KOPT-K1 (cell line): ENCODE measurements around the gene TAF1D.
"Not testable (repeated sequence)": the region's sequence is repeated elsewhere in the genome, so short reads cannot be mapped to it uniquely, and the experiment has no call there.

Experiments
- H3K27ac ChIP-seq: fragments of 200-600 bp; sonication (generic); 2 replicates; pipeline ENCODE4 v1.5.1; 2016; ENCODE audit warnings: antibody characterized with exemption, mild to moderate bottlenecking, low read depth, low read length; ENCODE audit not compliant: poor library complexity, severe bottlenecking
- H3K36me3 ChIP-seq: fragments of 200-600 bp; sonication (generic); 2 replicates; pipeline ENCODE4 v1.5.1; 2017; ENCODE audit warnings: antibody characterized with exemption, mild to moderate bottlenecking, low read length, moderate library complexity; ENCODE audit not compliant: insufficient read depth
- H3K9me3 ChIP-seq: fragments of 200-600 bp; sonication (generic); 2 replicates; pipeline ENCODE4 v1.5.1; 2017; ENCODE audit warnings: antibody characterized with exemption, low read length, mild to moderate bottlenecking; ENCODE audit not compliant: insufficient read depth, poor library complexity, severe bottlenecking

The TAF1D gene

DNA sequence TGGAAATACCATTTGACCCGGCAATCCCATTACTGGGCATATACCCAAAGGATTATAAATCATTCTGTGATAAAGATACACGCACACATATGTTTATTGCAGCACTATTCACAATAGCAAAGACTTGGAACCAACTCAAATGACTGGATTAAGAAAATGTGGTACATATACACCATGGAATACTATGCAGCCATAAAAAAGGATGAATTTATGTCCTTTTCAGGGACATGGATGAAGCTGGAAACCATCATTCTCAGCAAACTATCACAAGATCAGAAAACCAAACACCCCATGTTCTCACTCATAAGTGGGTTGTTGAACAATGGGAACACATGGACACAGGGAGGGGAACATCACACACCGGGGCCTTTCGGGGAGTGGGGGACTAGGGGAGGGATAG lies 17.8 kb upstream of the TAF1D start:
- H3K27ac ChIP-seq, H3K9me3 ChIP-seq: not testable (repeated sequence)
- peaks cover 80% of the 10 kb centered on the region for H3K36me3 ChIP-seq

DNA sequence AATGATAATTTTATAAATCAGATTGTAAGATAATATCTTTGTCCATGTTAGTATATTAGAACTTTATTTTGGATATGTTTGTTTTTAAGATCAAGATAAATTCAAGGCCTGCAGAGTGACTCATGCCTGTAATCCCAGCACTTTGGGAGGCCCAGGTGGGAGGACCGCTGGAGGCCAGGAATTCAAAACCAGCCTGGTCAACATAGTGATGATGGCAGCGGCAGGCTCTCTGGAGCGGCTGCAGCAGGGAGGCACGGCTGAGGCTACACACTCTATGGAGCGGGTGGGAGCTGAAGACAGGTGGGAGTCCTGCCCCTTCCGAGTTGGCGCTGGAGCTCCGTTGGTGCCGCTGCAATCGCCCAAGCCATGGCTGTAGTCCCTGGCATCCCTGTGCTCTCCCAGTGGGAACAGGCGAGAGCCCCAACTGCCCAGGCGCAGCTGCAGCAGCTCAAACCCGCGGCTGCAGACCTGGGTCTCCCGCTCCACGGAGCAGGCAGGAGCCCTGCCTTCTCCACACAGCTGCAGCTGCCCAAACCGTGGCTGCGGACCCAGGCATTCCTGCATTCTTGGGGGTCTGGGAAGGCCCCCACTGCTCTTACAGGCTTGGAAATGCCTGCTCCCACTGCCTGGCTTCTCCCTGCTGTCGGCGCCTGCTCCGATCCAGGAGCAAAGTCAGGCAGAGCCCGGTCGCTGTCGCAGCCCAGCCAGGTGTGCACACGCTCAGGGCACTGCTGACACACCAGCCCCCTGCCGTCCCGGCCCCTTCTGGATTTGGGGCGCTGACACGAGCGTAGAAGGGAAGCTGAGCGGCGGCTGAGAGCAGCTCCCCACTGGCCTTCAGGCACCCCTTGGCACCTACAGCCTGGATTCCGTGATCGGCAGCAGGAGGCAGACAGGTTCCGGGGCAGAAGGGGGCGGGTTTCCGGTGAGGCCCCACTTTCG lies 16.9 kb upstream of the TAF1D start:
- Histone ChIP-seq H3K27ac (no peak overlapping the region), H3K9me3 (no peaks in the 10 kb centered on the region), H3K36me3 (peaks cover 78% of the 10 kb centered on the region)

DNA sequence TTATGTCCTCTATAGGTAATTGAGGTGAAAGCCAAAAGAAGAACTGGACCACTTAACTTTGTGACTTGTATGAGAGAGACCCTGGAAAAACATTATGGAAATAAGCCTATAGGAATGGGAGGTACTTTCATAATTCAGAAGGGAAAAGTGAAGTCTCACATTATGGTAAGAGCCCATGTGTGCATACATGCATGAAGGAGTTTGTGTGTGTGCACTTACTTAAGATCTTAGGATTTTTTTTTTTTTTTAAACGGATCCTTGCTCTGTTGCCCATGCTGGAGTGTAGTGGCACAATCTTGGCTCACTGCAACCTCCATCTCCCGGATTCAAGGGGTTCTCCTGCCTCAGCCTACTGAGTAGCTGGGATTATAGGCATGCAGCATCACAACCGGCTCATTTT lies 16.0 kb upstream of the TAF1D start:
- Histone ChIP-seq H3K36me3 (peaks cover 73% of the 10 kb centered on the region), H3K9me3 (no peaks in the 10 kb centered on the region), H3K27ac (no peak overlapping the region)

DNA sequence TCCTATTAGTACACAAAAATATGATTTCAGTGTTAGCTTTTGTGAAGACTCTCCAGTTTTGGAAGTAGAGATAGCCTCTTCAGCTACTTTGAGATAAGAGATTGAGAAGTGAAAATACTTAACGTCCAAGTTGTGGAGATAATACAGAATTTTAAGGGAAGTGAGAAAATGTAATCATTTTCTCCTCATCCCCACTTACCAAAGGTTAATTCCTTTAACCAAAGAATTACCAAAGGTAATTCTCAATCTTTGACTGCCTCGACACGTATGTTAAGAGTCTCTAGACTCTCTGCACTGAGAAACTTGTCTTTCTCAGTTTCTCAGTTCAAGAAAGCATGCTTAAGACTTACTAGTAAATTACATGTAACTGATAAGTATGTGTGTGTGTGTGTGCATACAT lies 15.5 kb upstream of the TAF1D start:
- Histone ChIP-seq H3K9me3 (no peaks in the 10 kb centered on the region), H3K36me3 (peaks cover 69% of the 10 kb centered on the region), H3K27ac (no peak overlapping the region)

DNA sequence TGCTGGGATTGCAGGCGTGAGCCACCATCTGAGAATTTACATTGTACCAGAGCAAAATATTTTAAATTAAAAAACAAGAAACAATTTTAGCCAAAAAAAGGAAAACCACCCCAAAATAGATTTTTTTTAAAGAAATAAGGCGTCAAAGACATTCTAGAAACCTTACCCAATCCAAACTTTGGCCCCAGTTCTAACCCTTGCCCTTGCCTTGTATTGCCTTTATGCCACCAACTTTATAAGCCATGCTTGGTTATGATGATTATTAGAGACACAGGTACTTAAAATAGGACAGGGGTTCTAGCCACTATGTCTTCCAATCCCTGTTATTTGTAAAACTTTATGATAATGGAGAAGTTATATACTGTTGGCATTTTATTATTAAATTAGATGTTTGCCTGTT lies 11.9 kb upstream of the TAF1D start:
- no peaks in the 10 kb centered on the region for H3K9me3 ChIP-seq
- H3K36me3 ChIP-seq, result peaks cover 36% of the 10 kb centered on the region
- no peak overlapping the region for H3K27ac ChIP-seq

DNA sequence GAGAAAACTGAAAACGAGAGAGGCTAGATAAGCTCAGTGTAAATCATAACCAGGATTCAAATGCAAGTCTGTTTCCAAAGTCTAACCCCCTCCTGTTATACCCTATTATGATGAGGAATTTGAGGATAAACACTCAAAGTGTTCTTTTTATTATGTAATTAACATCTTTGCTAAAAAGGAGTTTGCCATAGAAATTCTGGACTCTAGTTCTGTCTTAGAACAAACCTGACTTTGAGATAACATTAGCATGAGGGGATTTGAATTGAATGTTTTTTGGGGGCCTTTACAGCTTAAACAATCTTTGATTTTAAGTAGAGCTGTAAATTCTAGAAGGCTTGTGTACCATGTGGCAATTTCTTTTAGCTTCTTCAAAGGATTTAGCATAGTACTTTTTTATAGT lies 9.7 kb upstream of the TAF1D start:
- no peak overlapping the region for H3K27ac ChIP-seq
- H3K9me3 ChIP-seq, result no peaks in the 10 kb centered on the region
- H3K36me3 ChIP-seq, result peaks cover 18% of the 10 kb centered on the region

DNA sequence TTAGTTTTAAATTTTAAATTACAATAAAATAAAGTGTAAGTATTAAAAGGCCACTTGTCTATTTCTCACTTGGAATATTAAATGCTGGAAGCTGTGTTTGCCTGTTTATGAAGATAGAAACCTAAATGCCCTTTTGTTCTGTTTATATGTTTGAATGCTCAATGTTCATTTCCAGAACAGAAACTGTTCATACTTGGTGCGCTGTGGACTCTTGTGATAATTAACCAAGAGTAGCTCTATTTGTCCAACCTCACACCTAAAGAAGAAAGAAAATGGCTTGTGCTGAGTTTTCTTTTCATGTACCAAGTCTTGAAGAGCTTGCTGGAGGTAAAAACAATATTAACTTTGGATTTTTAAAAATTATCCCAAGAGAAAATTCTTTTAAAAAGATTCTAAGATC lies 5.8 kb upstream of the TAF1D start:
- H3K27ac ChIP-seq, result no peak overlapping the region
- no peaks in the 10 kb centered on the region for H3K9me3 ChIP-seq
- 0 out of 2 replicates have a peak, but pooled peaks cover 10% of the 10 kb centered on the region for H3K36me3 ChIP-seq

DNA sequence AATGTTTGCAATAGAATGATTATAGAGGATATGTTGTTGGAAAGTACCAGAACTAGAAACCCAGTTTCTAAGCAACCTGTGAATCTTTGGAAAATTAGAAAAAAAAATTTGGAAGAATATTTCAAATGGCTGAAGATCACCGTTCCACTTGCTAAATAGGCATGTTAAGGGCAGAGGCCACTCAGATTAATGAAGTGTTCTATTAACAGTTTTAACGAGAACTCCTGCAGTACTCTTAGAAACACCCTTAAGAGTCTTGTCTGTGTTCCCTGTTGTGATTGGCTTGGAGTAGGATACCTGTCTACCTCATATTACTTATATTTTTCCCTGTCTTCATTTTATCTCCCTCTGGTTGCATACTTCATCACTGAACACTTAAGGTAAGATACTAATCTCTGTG lies 4.8 kb upstream of the TAF1D start:
- H3K27ac ChIP-seq, result no peak overlapping the region
- H3K36me3 ChIP-seq, result 0 out of 2 replicates have a peak, but pooled peaks cover 10% of the 10 kb centered on the region
- no peaks in the 10 kb centered on the region for H3K9me3 ChIP-seq

DNA sequence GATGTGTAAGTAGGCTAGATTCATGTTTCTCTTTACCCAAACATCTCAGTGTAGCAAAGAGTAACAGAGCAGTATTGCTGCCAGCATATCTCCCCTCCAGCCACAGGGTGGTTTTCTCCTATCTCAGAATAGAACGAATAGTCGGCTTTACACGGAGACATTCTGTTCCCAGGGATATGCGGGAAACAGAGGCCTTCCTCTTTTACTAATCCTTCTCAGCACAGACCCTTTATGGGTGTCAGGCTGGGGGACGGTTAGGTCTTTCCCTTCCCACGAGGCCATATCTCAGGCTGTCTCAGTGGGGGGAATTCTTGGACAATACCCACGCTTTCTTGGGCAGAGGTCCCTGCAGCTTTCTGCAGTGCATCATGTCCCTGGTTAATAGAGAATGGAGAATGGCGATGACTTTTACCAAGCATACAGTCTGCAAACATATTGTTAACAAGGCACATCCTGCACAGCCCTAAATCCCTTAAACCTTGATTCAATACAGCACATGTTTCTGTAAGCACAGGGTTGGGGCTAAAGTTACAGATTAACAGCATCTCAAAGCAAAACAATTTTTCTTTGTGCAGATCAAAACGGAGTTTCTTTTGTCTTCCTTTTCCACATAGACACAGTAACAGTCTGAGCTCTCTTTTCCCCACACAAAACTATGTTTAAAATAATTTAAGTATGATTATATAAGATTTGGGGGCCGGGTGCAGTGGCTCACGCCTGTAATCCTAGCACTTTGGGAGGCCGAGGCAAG lies 3.9 kb upstream of the TAF1D start:
- H3K27ac ChIP-seq, result not testable (repeated sequence)

DNA sequence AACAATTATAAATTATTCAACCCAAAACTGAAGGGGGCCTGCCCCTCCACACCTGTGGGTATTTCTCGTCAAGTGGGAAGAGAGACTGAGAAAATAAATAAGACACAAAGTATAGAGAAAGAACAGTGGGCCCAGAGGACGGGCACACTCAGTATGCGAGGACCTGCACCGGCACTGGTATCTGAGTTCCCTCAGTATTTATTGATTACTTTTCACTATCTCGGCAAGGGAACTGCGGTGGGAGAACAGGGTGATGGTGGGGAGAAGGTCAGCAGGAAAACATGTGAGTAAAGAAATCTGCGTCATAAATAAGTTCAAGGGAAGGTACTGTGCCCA lies 3.3 kb upstream of the TAF1D start:
- Histone ChIP-seq H3K9me3 (no peaks in the 10 kb centered on the region), H3K36me3 (peaks cover 17% of the 10 kb centered on the region), H3K27ac (no peak overlapping the region)

More for the DNA sequence above, 3.9 kb upstream of the TAF1D start:
- peaks cover 12% of the 10 kb centered on the region for H3K36me3 ChIP-seq
- not testable (repeated sequence) for H3K9me3 ChIP-seq

DNA sequence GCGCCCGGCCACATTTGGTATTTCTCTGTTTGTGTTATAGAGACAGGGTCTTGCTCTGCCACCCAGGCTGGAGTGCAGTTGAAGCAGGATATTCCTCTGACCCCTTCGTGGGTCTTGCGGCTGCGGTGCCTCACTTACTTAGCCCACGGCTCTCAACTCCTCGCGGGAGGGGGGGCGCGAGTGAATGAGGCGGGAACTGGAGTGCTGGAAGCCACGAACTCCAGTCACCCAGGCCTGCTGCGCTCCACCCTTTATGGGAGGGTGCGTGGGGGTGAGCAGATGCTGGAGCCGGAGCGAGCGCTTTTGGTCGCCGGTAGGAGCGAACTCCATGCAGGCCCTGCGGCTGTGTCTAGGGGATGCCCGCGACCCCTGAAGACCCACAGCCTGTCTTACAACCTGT lies 2.0 kb upstream of the TAF1D start:
- no peak overlapping the region for H3K27ac ChIP-seq
- H3K9me3 ChIP-seq, result no peaks in the 10 kb centered on the region
- H3K36me3 ChIP-seq, result peaks cover 31% of the 10 kb centered on the region

DNA sequence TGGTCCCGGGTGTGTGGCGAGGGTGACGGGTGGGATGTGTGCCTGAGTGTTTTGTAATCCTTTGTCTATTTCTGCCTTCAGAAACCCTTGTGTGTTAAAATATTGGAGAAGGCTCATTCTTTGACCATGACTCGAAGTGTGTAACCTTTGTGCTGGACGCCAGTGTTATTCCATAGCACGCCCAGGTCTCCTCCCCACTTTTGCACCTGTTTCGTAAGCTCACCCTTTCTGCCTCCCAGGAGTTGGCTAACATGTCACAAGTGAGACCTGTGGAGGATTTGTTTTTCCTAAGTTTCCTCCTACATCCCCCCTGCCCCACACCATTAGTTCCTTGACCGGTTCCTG lies 559 bp upstream of the TAF1D start:
- Histone ChIP-seq H3K9me3 (no peaks in the 10 kb centered on the region), H3K36me3 (peaks cover 45% of the 10 kb centered on the region), H3K27ac (peak overlapping the region; percentile 94)

DNA sequence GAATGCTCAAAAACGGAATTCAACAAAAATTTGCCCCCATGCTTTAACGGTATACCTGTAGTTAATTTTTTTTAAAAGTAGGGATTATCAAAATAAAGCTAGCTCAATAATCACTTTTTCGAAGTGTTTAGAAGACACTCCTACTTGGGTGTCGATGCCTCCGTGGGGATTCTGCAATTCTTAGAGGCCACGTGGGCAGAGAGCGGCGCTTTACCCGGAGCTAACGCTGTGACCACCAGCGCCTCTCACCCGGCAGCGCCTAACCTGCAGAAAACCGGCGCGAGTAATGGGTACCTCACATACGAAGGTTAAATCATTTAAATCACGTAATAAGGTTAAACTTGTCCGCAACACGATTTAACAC lies 583 bp downstream of the TAF1D start:
- Histone ChIP-seq H3K27ac (peak overlapping the region; percentile 94), H3K9me3 (no peaks in the 10 kb centered on the region), H3K36me3 (peaks cover 56% of the 10 kb centered on the region)

DNA sequence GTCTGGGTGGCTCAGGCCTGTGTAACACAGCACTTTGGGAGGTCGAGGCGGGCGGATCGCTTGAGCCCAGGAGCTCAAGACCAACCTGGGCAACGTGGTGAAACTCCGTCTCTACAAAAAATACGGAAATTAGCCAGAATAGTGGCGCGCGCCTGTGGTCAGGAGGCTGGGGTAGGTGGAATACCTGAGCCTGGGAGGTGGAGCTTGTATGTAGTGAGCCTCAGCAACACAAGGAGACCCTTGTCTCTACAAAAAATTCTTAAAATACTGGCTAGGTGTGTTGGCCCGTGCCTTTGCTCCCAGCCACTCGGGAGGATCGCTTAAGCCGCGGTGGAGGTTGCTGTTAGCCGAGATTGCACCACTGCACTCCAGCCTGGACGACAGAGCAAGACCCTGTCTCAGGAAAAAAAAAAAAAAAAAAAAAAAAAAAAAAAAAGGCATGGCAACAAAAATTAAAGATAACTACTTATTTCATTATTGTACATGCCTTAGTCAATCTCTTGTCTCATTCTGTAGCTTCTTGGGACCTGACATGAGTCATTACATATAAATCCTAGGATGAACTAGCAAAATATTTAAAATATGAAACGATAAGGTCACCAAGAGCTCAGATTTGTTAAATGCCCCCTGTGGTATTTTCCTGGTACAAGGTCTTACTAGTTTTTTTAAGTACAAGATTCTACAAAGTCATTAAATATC lies 1.1 kb downstream of the TAF1D start:
- H3K36me3 ChIP-seq, result peaks cover 62% of the 10 kb centered on the region
- peak overlapping the region; percentile 94 for H3K27ac ChIP-seq

DNA sequence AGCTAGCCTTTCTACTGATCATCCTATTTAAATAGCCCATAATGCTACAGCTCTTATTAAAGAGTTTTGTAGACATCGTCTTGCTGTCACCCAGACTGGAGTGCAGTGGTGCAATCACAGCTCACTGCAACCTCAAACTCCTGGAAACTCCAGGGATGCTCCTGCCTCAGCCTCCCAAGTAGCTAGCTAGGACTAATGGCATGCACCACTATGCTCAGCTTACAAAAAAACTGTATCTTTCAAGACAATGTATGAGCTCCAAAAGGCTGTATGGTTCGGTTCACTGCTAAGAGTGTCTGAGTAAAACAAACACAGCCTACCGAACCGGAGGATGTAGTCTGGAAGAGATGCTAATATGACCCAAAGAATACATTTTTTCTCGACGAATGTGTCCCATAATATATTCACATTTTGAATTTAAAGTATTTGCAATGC lies 2.6 kb downstream of the TAF1D start:
- Histone ChIP-seq H3K36me3 (peaks cover 75% of the 10 kb centered on the region), H3K27ac (peak overlapping the region; percentile 94), H3K9me3 (no peaks in the 10 kb centered on the region)

More for the DNA sequence above, 1.1 kb downstream of the TAF1D start:
- H3K9me3 ChIP-seq, result no peaks in the 10 kb centered on the region
